22Rv1 (cell line): Measurements from ENCODE around the gene CAMSAP1.

Experiments
- CTCF ChIP-seq: fragments of 450-650 bp; IDR thresholded peaks from 2 replicates; pipeline ENCODE4 v1.5.1; 2017; ENCODE audit warnings: mild to moderate bottlenecking
- ZFX ChIP-seq: fragments of 450-650 bp; IDR thresholded peaks from 2 replicates; pipeline ENCODE4 v1.6.1; 2017; ENCODE audit warnings: antibody characterized with exemption, borderline replicate concordance

GRCh38 chr9:135773530-135774238, 133.7 kb downstream of the CAMSAP1 start:
- TF ChIP-seq CTCF (no peak), ZFX (no peak)
